SK-N-SH (cell line): ENCODE results near the gene CYP2A7. TPM values are rescaled to one million over a fixed set of nuclear protein-coding genes. Genes with fewer than 3 reads are reported as not detected.

Experiments
- CTCF ChIA-PET: fragments of 300-600, 350-600 bp; formaldehyde crosslinking; extraction: SDS; loops from one replicate; lab custom pipeline; 2021; lab: Yijun Ruan, JAX
- POLR2A ChIA-PET: fragments of 350-600 bp; sonication (Branson Sonifier 250); formaldehyde crosslinking; extraction: SDS; loops from one replicate; lab custom pipeline; 2020; ENCODE audit warnings: antibody characterized with exemption, inconsistent platforms; lab: Yijun Ruan, JAX
- DNase-seq: peaks from one replicate; pipeline ENCODE4 v3.0.0; 2012
- H2AFZ ChIP-seq: fragments of 200-600 bp; sonication (generic); 2 replicates; pipeline ENCODE4 v1.8.1; 2016; ENCODE audit warnings: antibody characterized with exemption, mild to moderate bottlenecking, low read depth
- H3F3A ChIP-seq: fragments of 200-600 bp; sonication (generic); replicated peaks from 2 replicates; pipeline ENCODE3; 2016; ENCODE audit warnings: antibody characterized with exemption, mild to moderate bottlenecking; ENCODE audit not compliant: insufficient read depth
- H3K27ac ChIP-seq, 2 experiments: fragments of 200-500 bp in 1 of 2; fragments of 200-600 bp in 1 of 2; sonication (Bioruptor generic) in 1 of 2; sonication (generic), shearing (Covaris generic) in 1 of 2; 2 replicates each; pipeline versions ENCODE4 v1.5.1 to v1.6.1; 2014 to 2016; ENCODE audit warnings: low read depth in 2 of 2, inconsistent platforms in 1 of 2, low read length in 1 of 2, mild to moderate bottlenecking in 1 of 2, mixed read lengths in 1 of 2
- H3K27me3 ChIP-seq: fragments of 200-600 bp; sonication (generic), shearing (Covaris generic); 2 replicates; pipeline ENCODE4 v1.6.1; 2016; ENCODE audit warnings: mixed run types; ENCODE audit not compliant: insufficient read depth
- H3K36me3 ChIP-seq, 2 experiments: fragments of 200-500 bp in 1 of 2; fragments of 200-600 bp in 1 of 2; sonication (Bioruptor generic) in 1 of 2; sonication (generic) in 1 of 2; replicated peaks in 1 of 2; 2 replicates each; pipeline versions ENCODE3 to v1.5.1; 2014 to 2016; ENCODE audit warnings: low read length in 1 of 2, mild to moderate bottlenecking in 1 of 2; ENCODE audit not compliant: insufficient read depth in 2 of 2, control insufficient read depth in 1 of 2
- H3K4me1 ChIP-seq, 2 experiments: fragments of 200-500 bp in 1 of 2; fragments of 200-600 bp in 1 of 2; sonication (Bioruptor generic) in 1 of 2; sonication (generic), shearing (Covaris generic) in 1 of 2; 2 replicates each; pipeline versions ENCODE4 v1.5.1 to v1.6.1; 2014 to 2016; ENCODE audit warnings: low read depth in 1 of 2, low read length in 1 of 2, mixed run types in 1 of 2; ENCODE audit not compliant: insufficient read depth in 2 of 2, control insufficient read depth in 1 of 2
- H3K4me2 ChIP-seq: fragments of 200-600 bp; sonication (generic), shearing (Covaris generic); 2 replicates; pipeline ENCODE4 v1.6.1; 2017; ENCODE audit warnings: mixed run types
- H3K4me3 ChIP-seq, 2 experiments: fragments of 200-500 bp in 1 of 2; fragments of 200-600 bp in 1 of 2; sonication (Bioruptor generic) in 1 of 2; sonication (generic), shearing (Covaris generic) in 1 of 2; 2 replicates each; pipeline versions ENCODE4 v1.5.1 to v1.8.1; 2014 to 2016; ENCODE audit warnings: low read depth in 2 of 2, inconsistent platforms in 1 of 2, low read length in 1 of 2, mild to moderate bottlenecking in 1 of 2, mixed read lengths in 1 of 2, moderate library complexity in 1 of 2
- H3K79me2 ChIP-seq: fragments of 200-600 bp; sonication (generic); 2 replicates; pipeline ENCODE4 v1.8.1; 2017; ENCODE audit warnings: mild to moderate bottlenecking; ENCODE audit not compliant: insufficient read depth
- H3K9ac ChIP-seq: fragments of 200-600 bp; sonication (generic); 2 replicates; pipeline ENCODE4 v1.6.1; 2017; ENCODE audit warnings: mixed run types
- H3K9me2 ChIP-seq: fragments of 200-600 bp; sonication (generic); 2 replicates; pipeline ENCODE4 v1.6.1; 2017; ENCODE audit warnings: mixed run types
- H3K9me3 ChIP-seq: fragments of 200-600 bp; sonication (generic); 2 replicates; pipeline ENCODE4 v1.6.1; 2017; ENCODE audit warnings: mixed run types, mild to moderate bottlenecking, moderate library complexity
- H4K20me1 ChIP-seq: fragments of 200-600 bp; sonication (generic); 2 replicates; pipeline ENCODE4 v1.6.1; 2017; ENCODE audit warnings: mild to moderate bottlenecking, mixed run types; ENCODE audit not compliant: insufficient read depth
- CTCF ChIP-seq: fragments of 200-600 bp; sonication (generic); IDR thresholded peaks from 2 replicates; pipeline ENCODE4 v1.6.1; 2017; ENCODE audit warnings: antibody characterized with exemption, mild to moderate bottlenecking, moderate library complexity
- EP300 ChIP-seq, 2 experiments: IDR thresholded peaks; 2 replicates each; pipeline versions ENCODE4 v1.4.0 to v1.6.1; 2012; ENCODE audit warnings: borderline replicate concordance in 1 of 2, low read depth in 1 of 2, low read length in 1 of 2
- EZH2phosphoT487 ChIP-seq: fragments of 200-600 bp; sonication (generic); IDR thresholded peaks from 2 replicates; pipeline ENCODE4 v1.6.1; 2017; ENCODE audit warnings: low read depth, mixed run types, mild to moderate bottlenecking, antibody characterized with exemption, moderate library complexity, borderline replicate concordance
- FOSL2 ChIP-seq: IDR thresholded peaks from 2 replicates; pipeline ENCODE4 v1.4.0; 2012; ENCODE audit warnings: low read depth, mild to moderate bottlenecking, moderate library complexity, borderline replicate concordance
- NFIC ChIP-seq: IDR thresholded peaks from 2 replicates; pipeline ENCODE4 v1.4.0; 2012; ENCODE audit warnings: borderline replicate concordance
- PBX3 ChIP-seq: IDR thresholded peaks from 2 replicates; pipeline ENCODE4; 2012
- POLR2AphosphoS5 ChIP-seq: IDR thresholded peaks from 2 replicates; pipeline ENCODE4 v1.6.1; 2012; ENCODE audit warnings: low read depth, low read length
- RAD21 ChIP-seq: IDR thresholded peaks from 2 replicates; pipeline ENCODE4 v1.6.1; 2012; ENCODE audit warnings: mild to moderate bottlenecking, low read length
- RXRA ChIP-seq: IDR thresholded peaks from 2 replicates; pipeline ENCODE4 v1.4.0; 2012; ENCODE audit warnings: low read depth, mild to moderate bottlenecking, borderline replicate concordance
- SIN3A ChIP-seq: IDR thresholded peaks from 2 replicates; pipeline ENCODE4 v1.6.1; 2012; ENCODE audit warnings: low read depth, mild to moderate bottlenecking, low read length, moderate library complexity, borderline replicate concordance
- SMC3 ChIP-seq: IDR thresholded peaks from 2 replicates; pipeline ENCODE4 v1.6.1; 2012; ENCODE audit warnings: low read depth, low read length, improper control_type of control experiment
- TAF1 ChIP-seq: IDR thresholded peaks from 2 replicates; pipeline ENCODE4 v1.6.1; 2012; ENCODE audit warnings: low read depth, mild to moderate bottlenecking, low read length, moderate library complexity, borderline replicate concordance
- USF1 ChIP-seq: IDR thresholded peaks from 2 replicates; pipeline ENCODE4 v1.4.0; 2012; ENCODE audit warnings: low read depth, borderline replicate concordance
- ZBTB33 ChIP-seq: IDR thresholded peaks from 2 replicates; pipeline ENCODE4 v1.4.0; 2012; ENCODE audit warnings: low read depth, borderline replicate concordance
- WGBS: methylation state at CpG from one replicate; pipeline ENCODE4 v1.1.6; 2017; ENCODE audit warnings: low lambda C conversion rate; 5-methylcytosine and 5-hydroxymethylcytosine counted together
- polyA plus RNA-seq, 3 experiments: library from polyadenylated mRNA; depleted of rRNA; stranded (reverse); fragments of >200 nt; gene quantifications; 2 replicates each; pipeline ENCODE4 v1.2.3, GENCODE V29; 2012

CYP2A7 gene
- polyA plus RNA-seq, 1 of the 3 experiments (the other 2 are of a cell fraction) = not detected

- H3K9me2 ChIP-seq = no peaks in the 10 kb centered on the region
- no peak for DNase-seq
- H3K4me1 ChIP-seq = no peaks in the 10 kb centered on the region
- WGBS = 3% methylated on average over 9 of the region's 9 CpGs
- no peak overlapping the region for H2AFZ ChIP-seq
- no peak overlapping the region for H3K27ac ChIP-seq
- H3K79me2 ChIP-seq = no peaks in the 10 kb centered on the region
- ChIA-PET CTCF (interaction anchor here (0.9 kb wide), 1 partner anchor 721 kb away, joined by 3 read pairs; no protein-coding TSS in a partner anchor), POLR2A (no interaction called here)
- no peak overlapping the region for H3K4me3 ChIP-seq
- H3K36me3 ChIP-seq = no peaks in the 10 kb centered on the region
- H3F3A ChIP-seq = no peaks in the 10 kb centered on the region
- H3K4me2 ChIP-seq = no peak overlapping the region
- H4K20me1 ChIP-seq = no peaks in the 10 kb centered on the region
- TF ChIP-seq PBX3 (no peak), CTCF (no peak), RAD21 (no peak), SIN3A (no peak), POLR2AphosphoS5 (no peak), USF1 (no peak), ZBTB33 (no peak), EP300 (IDR thresholded peaks at IDR 0.05; ENCODE audit: borderline replicate concordance in 1 of 2, low read depth in 1 of 2, low read length in 1 of 2) (no peak), NFIC (no peak), RXRA (no peak), SMC3 (no peak), EZH2phosphoT487 (no peak), FOSL2 (no peak), TAF1 (no peak)
- peaks cover 28% of the 10 kb centered on the region; the same call in 1 of the 2 replicates for H3K27me3 ChIP-seq
- H3K9me3 ChIP-seq = no peaks in the 10 kb centered on the region
- no peak overlapping the region for H3K9ac ChIP-seq
Measured at GRCh38 chr19:40921005-40921897, 39.2 kb upstream of the CYP2A7 start.
